Epithelial cell of esophagus (primary cell): ENCODE measurements around the gene PRELID2.

Source experiments
- DNase-seq: peaks from one replicate; pipeline ENCODE4 v3.0.0; 2010; ENCODE audit warnings: low read depth
- H3K4me3 ChIP-seq: 2 replicates; pipeline ENCODE4 v1.5.1; 2011; ENCODE audit warnings: mild to moderate bottlenecking, low read length, control low read depth
- CTCF ChIP-seq: IDR thresholded peaks from 2 replicates; pipeline ENCODE4 v1.5.1; 2011; ENCODE audit warnings: low read depth, mild to moderate bottlenecking, low read length, control low read depth, inconsistent platforms; ENCODE audit not compliant: insufficient read depth; ENCODE audit errors: missing control alignments

The PRELID2 gene

DNA sequence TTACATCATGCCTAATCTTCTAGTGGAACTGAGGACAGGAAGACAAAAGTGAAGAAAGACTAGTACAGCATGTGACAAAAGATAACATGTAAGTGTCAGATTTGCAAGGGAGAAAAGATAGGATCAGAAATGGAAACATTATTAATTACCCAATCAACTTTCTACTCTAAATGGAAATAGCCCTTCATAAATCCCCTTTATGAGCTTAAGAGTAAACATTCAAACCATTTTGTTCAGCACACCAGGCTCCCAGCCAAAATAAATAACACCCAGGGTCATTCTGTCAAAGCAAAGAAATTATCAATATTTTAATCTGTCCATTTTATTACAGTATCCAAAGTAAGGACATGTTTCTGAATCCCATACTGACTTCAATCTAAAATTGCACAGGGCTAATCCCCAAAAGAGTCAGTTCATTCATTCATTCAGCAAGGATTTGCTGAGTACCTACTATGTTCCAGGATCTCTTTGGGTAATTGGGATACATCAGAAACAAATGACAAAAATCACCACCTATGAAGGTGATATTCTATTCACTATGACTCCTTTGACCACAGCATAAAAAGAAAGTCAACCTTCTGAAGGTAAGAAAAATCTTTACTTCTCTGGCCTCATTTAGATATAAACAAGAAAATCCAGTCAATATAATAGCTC lies 5.3 kb downstream of the PRELID2 start:
- no peak for DNase-seq
- TF ChIP-seq CTCF, result no peak
- H3K4me3 ChIP-seq, result no peak overlapping the region

GRCh38 chr5:145826895-145827674 lies 8.1 kb downstream of the PRELID2 start:
- peak; percentile 64 for DNase-seq
- TF ChIP-seq CTCF, result no peak
- no peak overlapping the region for H3K4me3 ChIP-seq

DNA sequence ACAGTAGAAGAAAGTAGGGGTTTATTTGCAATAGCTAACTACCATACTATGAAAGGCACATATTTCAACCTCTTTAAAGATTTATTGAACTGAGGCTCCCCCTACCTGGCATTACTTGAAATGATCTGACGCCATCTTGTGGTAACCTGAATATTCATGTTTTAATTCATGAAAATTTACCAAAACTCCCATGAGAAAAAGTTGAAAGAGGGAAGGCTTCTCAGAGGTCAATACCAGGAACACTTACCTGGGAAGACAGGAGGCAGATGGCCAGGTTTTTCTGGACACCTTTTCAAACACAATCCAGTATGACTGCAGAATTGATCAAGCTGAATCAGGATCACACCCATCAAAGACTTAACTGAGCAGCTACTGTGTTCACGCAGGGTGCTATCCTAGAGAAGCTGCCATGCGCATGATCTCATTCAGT lies 9.4 kb downstream of the PRELID2 start:
- peak; percentile 78 for TF ChIP-seq CTCF
- peak; percentile 60 for DNase-seq
- H3K4me3 ChIP-seq, result no peak overlapping the region

GRCh38 chr5:145824040-145824439 lies 11.1 kb downstream of the PRELID2 start:
- no peak overlapping the region for H3K4me3 ChIP-seq
- no peak for TF ChIP-seq CTCF
- DNase-seq, result no peak

GRCh38 chr5:145818604-145819003 lies 16.5 kb downstream of the PRELID2 start:
- no peak for TF ChIP-seq CTCF
- DNase-seq, result no peak
- H3K4me3 ChIP-seq, result no peak overlapping the region

DNA sequence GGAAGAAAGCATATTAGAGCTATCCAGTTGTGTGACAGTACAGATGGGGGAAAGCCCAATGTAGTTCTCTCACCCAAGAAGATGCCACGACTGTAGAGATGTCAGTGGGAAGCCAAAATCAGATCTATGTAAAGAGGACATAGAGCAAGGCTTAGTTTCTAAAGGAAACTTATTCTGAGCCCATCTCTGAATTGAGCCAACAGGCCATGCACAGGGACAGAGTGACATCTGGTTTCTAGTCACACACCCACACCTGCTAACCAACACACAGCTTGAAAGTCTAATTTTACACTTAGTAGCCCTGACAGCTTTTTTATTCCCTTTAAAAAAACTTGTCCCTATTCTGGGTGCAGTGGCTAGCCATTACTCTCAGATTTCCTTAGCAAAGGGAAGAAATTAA lies 22.3 kb downstream of the PRELID2 start:
- no peak for TF ChIP-seq CTCF
- DNase-seq, result no peak

More for the DNA sequence above, 22.3 kb downstream of the PRELID2 start:
- no peak overlapping the region for H3K4me3 ChIP-seq
